Activated CD4-positive, alpha-beta T cell treated with anti-CD3 and anti-CD28 coated beads for 48 hours (primary cell): ENCODE data around the gene RUBCN.
"Not testable (repeated sequence)": the region's sequence is repeated elsewhere in the genome, so short reads cannot be mapped to it uniquely, and the experiment has no call there.

Experiments used
- DNase-seq: peaks from one replicate; pipeline ENCODE4 v3.0.0-alpha.2; 2020

RUBCN gene

DNA sequence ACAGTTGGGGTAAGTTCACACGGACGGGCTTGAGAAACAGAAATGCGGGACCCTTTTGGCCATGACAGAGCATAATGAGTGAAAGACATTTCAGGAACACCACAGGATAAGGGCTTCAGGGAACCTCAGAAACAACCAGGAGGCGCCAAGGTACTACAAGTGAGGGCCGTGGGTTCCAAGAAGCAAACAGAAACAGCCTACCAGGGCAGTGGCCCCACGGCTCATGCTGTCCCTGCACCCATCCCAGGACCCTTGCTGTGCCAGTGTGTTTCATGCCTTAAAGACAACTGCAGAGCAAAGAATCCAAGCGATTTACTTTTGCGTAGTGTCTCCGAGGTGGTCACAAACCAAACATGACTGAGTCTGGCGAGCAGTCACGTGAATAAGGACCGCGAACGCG is 54.0 kb downstream of the RUBCN start:
- DNase-seq, result no peak

DNA sequence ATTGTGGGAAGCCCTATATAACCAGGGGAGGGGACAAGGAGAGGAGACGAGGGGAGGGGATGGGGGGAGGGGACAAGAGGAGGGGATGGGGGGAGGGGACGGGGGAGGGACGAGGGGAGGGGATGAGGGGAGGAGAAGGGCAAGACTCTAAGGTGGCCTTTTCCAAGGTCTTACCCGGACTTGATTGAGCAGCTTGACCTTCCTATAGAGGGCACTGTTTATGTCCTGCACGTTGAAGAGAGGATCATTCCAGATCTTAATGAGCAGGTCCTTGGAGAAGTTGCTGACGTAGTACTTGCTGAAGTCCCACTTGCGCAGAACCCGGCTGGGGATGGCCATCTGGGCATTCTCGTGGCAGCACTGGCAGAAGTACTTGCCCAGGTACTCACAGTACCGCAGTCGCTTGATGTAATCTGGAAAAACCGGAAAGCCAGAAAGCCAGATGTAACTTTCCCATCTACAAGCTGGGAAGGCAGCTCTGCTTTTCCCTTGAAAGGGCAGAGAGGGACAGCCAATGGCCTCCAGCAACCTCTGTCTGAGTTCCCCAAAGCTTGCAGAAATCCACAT is 55.7 kb downstream of the RUBCN start:
- DNase-seq, result no peak

DNA sequence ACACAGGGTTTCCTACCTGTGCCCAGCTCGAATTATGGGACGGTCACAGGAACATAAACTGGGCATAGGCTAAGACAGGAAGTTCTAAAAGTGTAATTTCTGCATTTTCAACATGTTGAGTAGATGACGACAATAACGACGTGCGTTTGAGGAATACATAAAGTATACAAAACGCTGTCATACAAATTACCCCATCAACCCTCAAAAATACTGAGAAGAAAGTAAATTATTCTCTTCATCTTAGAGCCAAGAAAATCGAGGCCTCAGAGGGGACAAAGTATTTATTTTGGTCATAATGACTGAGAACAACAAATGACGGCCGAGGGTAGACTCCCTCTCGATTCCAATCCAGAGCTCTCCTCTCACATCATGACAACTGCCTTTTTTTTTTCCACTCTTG is 60.8 kb downstream of the RUBCN start:
- no peak for DNase-seq

DNA sequence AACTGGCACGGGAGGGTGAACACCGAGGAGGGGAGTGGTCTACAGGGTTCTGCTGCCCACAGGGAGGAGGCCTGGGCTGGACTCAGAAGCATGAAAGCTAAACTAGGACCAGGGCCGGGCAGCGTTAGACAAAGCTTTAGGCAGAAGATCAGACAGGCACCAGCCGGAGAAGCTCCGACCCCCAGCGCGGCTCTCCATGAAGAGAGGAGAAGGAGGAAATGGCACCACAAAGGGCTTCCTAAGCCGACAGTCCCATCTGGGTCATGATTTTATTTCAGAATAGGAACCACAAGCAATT is 61.2 kb downstream of the RUBCN start:
- DNase-seq, result no peak

DNA sequence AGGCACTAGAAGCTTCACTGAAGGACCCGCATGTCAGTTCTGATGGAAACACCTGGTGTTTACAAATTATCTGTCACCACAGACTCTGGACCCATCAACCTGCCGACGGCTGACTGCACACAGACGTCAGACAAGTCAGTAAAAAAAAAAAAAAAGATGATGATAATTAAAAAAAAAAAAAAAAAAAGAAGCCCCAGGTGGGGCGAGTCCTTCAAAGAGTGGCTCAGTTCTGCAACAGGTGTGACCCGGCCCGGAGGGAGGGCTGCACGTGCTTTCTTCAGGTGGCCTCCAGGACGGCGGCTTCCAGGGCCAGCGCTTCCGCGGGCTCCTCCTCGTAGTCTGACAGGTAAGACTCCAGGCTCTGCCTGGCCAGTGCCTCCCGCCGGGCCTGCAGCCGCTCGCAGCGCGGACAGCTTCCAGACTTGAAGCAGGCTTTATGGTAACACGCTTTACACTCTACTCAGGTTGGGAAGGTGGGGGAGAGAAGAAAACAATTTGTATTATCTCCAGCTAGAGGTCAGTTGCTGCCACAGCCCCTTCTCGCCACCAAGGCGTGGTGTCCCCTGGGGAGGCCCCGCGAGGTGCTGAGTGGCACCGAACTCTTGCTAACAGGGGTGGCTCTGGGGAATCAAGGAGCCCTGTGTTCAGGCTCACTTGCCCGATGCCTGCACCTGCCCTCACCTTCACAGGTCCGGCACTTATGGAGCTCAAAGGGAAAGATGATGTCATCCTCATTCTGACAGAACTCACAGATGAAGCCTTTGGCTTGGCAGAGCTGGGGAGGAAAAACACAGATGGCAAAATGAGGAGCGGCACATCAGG is 61.8 kb downstream of the RUBCN start:
- DNase-seq, result no peak

DNA sequence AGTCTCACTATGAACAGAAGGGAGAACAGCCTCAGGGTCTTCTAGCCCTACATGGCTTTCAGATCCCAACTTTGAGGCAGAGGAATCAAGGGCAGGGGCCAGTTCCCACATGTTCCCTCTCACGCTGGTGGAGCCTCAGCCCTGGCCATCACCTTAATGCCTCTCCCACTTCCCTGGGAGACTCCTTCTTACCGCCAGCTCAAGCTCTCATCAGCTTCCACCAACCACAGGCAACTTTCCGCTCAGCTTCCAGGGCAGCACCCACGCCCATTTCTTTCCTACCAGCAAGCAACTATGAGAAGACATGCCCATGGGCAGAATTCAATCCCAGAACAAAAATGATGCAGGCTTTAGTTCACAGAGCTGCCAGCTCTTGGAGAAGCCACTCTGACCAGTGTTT is 63.5 kb downstream of the RUBCN start:
- DNase-seq, result no peak

DNA sequence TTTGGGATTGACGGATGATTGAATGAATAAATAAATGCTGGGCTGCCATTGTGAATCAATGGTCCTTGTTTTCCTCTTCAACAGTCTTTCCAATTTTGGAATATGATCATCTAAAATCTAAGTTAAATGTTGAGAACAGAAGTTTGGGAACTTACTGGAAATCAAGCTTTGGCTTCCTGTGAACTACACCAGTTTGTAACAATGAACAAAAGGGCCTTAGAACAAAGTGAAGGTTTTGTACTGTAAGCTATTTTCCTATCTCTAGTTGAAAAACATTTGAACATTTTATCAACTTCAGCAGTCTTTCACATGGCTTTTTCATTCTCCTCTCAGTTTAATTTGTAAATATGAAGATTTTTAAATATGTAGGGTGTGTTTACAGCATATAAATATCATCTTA is 66.3 kb downstream of the RUBCN start:
- DNase-seq, result no peak

DNA sequence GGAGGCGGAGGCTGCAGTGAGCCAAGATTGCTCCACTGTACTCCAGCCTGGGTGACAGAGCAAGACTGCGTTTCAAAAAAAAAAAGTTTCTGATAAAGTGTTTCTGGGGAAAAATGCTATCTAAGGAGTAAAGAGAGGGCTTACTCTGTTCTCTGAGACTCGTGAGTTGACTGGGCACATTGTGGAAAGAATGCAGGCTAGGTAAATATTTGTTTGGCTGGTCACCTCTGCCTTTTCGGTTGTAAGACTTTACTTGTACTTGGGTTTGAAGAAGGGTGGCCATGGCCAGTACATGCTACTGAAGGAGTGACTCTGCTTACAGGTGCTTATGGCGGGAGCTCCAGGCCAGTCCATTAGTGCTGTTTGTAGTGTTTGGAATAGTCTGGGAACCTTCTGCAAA is 68.7 kb downstream of the RUBCN start:
- DNase-seq, result no peak

DNA sequence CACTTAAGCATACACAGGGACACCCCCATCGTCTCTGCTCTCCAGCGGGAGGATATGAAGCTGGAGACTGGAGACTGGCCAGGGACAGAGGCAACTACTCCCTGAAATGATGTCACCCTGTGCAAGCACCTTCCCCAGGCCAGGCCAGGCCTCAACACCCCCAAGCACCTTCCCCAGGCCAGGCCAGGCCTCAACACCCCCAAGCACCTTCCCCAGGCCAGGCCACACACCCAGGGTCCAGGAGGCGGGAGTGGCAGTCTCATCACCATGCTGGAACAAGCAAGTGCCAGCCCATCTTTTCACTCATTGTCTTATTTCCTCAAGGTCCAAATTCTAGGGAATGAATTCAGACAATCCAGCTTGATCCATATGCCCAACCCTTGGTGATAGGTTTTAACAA is 69.4 kb downstream of the RUBCN start:
- not testable (repeated sequence) for DNase-seq

DNA sequence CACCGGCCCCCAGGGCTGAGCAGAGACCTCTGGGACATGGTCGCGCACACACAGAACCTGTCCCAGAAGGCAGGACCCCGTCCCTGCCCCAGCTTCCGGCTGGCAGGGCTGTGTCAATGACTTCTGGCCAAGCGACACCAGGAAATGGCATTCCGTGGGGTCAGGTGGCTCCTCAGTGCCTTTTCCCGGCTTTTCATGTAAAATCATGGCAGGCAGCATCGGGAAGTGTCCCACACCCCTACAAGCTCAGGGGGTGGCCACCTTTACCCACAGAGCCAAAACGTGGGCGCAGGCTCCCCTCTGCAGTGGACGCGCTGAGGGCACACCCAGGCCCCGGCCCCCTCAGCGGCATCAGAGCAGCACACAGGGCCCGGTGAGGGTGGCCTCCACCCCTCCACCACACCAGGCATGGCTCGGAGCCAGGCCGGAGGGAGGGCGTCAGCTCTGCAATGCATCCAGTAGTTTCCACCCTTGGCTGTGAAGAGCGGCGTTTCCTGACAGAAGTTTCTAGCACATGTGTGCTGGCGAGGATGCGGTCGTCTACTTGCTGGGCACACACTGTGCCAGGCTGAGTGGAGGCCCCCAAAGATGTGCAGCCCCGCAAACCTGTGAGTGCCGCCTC is 70.4 kb downstream of the RUBCN start:
- not testable (repeated sequence) for DNase-seq

DNA sequence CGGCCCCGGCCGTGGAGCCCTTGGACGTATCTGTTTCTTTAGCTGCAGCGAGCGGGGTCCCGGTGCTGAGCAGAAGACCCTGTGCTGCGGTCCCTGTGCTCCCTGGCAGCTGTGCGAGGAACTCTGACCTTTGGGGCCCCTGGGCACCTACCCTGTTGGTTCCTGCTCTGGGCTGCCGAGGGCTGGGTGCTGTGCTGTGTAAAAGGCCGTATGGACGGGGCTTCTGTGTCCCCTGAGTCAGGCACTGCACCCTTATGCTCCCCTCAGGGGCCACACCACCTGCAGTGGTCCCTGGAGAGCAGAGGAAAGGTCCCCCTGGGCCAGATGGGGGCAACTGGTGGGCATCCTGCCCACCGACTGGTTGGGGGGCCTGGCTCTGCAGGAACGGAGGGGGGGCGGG is 71.2 kb downstream of the RUBCN start:
- not testable (repeated sequence) for DNase-seq

DNA sequence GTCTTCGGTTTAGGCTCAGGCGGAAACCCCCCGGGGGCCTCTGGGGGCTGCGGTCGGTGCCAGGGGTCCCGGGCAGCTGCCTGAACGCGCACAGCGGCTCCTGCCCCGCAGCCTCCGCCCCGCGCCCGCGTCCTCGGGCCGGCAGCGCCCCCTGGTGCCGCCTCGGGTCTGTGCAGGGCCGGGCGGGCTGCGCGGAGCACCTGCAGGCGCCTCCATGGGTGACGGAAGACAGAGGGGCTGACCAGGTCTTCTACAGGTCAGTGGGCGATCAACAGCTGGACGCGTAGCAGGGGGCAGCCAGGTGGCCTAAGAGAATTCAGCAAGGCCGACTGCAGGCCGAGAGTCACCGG is 71.6 kb downstream of the RUBCN start:
- DNase-seq, result not testable (repeated sequence)

DNA sequence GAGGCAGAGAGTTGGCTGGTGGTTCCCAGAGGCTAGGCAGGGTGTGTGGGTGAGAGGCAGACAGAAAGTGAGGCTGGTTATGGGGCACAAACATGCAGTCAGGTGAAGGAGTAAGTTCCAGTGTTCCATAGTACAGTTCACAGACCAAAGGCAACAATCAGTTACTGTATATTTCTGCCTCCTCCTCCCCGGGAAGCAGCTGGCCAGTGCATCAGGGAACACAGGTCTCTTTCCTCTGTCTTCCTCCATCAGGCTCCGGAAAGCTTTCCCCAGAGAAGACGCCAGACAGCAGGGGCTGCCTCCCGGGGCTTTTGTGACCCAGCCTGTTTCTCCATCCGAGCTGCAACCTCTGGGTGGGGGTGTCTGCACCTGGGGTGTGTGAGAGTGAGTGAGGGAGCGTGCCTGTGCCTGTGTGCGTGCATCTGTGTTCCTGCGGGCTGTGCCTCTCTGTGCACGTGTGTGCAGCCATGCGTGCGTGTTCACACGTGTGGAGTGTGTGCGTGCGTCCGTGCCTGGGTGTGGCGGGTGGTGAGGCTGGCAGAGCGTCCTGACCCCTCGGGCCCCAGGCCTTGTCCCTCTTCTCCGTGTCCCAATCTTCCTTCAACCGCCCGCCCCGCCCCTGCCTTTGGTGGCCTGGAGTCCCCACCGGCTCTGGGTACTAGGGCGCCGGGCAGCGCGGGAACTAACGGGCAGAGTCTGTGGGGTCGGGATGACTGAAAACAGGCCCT is 72.1 kb downstream of the RUBCN start:
- DNase-seq, result peak; percentile 45

DNA sequence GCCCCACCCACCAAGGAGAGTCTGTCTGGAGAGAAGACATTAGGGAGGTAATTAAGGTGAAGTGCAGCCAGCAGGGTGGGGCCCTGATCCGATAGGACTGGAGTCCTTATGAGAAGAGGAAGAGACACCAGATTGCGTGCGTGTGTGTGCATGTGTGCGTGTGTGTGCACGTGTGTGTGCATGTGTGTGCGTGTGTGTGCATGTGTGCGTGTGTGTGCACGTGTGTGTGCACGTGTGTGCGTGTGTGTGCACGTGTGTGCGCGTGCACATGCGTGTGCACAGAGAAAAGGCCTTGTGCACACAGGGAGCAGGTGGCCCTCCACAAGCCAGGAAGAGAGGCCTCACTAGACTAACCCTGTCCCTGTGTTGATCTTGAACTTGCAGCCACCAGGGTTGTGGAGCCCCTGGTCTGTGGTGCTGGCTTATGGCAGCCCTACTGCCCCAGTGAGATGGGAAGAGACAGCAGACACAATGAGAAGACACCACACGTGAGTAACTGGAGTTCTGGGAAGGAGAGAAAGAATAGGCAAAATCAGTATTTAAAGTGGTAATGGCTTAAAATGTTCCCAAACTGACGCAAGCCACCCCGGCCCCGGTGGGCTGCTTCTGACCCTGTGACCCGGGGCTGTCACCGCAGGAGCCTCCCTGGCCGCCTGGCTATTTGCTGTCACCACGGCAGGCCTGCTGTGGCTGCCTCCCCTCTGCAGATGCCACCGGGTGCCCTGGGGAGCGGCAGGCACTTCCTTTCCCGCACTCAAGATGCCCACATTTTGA is 73.2 kb downstream of the RUBCN start:
- DNase-seq, result not testable (repeated sequence)

DNA sequence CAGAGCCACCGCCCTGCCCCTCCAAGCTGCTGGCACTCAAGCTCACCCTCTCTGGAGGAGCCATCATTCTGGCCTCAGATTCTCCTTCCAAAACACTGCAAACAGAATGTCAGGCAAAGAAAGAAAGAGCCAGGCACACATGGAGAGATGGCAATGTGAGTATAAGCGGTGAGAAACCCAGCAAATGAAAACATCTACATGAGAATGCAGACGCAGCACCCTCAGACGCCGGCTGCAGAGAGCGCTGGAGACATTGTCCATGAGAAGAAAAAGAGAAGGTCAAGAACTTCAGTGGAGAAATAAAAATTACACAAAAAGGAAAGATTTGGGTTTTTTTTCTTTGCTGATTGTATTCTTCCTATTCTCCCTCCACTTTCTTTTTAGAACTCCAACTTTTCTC is 74.4 kb downstream of the RUBCN start:
- not testable (repeated sequence) for DNase-seq

DNA sequence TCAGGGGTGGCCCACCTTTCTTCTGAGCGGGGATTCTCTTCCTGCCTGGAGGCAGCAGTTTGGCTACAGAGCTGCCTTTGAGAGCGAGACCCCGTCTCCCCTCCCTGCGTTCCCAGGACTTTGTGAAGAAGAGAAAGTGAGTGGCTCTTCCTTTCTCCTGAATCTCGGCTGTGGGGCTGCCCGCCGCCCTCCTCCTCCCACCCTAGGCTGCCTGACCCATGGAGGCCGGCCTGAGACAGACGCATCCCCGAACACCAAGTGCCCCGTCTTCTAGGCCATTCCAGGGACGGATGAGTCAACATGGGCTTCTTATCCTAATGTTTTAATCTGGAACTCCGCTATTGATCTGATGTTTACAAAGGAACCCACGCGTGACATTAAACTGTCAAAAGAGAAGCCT is 74.8 kb downstream of the RUBCN start:
- not testable (repeated sequence) for DNase-seq

DNA sequence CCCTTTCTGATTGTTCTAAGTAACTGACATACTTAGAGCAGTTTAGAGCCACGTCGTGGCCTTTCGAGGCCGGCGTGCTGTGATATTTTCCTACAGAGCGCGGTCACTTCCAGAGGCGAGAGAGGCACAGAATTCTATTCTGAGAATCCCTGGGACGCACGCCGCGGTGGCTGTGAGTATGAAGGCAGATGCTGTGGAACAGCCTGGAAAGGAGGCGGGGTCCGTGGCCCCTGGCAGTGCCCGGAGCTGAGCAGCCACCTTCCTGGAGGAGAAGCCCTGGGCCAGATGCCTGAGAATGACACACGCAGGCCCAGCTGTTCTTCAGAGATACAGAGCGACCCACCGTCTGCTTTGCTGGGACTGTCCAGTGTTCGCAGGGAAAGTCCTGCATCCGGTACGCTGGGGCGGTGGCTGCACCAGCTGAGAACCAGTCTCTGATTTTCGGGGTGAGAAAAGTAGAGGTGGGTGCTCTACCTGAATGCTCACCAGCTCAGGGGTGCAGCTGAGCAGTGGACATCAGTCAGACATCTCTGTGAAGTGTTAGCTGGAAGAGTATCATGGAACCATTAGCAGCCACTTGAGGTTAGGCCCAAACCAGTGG is 75.4 kb downstream of the RUBCN start:
- DNase-seq, result not testable (repeated sequence)

DNA sequence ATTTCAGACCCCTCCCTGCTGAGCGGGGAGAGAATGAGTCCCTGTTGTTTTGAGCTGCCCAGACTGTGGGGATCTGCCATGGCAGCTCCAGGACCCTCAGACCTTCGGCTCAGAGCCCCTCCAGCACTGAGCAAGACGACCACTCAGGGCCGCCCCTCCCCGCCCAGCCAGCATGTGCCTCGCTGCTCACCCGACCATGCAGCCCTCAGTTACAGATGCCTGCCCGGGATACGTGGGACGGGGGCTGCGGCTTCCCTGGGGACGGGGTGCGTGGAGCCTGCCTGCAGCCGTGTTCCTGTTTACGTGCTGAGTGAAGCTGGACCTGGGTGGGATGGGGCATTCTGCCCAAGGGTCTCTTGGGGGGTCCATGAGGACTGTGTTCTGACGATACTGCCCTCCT is 77.0 kb downstream of the RUBCN start:
- not testable (repeated sequence) for DNase-seq

DNA sequence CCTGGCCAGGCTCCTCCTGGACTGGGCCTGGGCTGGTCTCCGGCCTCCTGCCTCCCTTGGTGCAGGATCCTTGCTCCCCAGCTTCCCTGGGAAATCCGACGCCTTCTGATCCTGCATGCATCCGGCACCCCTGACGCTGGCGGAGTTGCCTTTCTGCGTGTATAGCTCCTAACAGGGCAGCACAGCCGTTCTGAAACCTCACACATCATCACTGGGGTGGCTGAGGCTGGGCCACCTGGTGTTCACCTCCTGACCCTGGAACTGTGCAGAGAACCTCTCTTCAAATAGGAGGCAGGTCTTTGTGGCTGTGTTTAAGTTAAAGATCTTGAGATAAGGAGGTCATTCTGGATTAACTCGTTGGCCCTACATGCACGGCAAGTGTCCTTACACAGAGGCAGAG is 77.6 kb downstream of the RUBCN start:
- peak; percentile 31 for DNase-seq

DNA sequence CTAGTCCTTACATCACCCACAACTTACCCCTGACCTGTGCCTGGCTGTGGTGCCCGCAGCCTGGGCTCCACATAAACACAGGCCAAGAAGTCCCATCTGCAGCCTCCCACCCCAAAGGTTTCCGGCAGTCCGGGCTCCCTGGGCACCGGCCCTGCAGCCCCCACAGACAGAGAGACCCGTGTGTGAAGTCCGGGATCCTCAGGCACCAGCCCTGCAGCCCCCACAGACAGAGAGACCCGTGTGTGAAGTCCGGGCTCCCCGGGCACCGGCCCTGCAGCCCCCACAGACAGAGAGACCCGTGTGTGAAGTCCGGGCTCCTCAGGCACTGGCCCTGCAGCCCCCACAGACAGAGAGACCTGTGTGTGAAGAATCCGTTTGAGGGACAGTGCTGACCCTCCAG is 78.0 kb downstream of the RUBCN start:
- not testable (repeated sequence) for DNase-seq

DNA sequence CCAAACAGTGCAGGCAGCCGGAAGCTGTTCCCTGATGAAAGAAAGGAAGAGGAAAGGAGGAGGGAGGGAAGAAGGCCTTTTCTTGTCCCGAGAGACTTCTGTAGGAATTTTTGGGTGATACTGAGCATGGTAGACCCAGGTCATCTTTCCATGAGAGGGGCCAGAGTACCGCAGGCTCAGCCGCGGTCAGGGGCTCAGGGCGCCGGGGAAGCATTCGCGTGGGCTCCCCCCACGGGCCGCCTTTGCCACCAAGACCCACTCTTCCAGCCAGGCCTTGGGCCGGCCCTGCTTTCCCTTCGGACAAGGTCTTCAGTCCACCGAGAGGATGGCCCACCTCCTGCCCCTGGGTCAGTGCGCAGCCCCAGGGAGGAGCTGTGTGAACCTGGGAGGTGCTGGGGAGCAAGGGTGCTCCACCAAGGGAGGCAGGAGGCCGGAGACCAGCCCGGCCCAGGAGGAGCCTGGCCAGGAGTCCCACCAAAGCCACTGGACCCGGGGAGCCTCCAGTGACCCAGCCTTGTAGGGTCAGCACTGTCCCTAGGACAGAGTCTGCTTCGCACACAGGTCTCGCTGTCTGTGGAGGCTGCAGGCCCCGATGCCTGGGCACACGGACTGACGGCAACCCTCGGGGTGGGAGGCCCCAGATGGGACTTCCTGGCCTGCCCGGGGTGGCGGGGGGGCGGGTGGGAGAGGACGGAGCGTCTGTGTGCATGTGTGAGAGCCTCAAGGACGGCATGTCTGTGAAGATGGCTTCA is 79.0 kb downstream of the RUBCN start:
- not testable (repeated sequence) for DNase-seq

DNA sequence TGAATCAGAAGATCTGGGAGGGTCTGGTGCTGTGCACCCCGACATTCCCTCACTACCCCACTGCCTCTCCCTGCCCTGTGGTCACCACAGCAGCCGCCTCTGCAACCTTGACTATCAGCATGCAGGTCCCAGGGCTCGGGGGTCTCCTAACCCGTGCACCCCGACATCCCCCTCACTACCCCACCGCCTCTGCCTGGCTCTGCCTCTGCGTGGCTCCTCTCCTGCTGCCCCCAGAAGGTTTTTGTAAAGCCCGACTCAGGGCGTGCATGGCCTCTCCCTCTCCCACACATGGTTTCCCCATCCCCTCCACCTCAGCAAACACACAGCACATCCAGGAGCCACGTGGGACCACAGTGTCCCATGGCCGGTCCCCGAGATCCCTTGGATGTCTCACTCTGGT is 79.7 kb downstream of the RUBCN start:
- DNase-seq, result not testable (repeated sequence)
